ENCODE measurements around the gene STK16. TPM values are rescaled to one million over a fixed set of nuclear protein-coding genes. Genes with fewer than 3 reads are reported as not detected.

STK16 gene
- total RNA-seq, 1 donor from 2014 or later = 19.1 TPM

DNA sequence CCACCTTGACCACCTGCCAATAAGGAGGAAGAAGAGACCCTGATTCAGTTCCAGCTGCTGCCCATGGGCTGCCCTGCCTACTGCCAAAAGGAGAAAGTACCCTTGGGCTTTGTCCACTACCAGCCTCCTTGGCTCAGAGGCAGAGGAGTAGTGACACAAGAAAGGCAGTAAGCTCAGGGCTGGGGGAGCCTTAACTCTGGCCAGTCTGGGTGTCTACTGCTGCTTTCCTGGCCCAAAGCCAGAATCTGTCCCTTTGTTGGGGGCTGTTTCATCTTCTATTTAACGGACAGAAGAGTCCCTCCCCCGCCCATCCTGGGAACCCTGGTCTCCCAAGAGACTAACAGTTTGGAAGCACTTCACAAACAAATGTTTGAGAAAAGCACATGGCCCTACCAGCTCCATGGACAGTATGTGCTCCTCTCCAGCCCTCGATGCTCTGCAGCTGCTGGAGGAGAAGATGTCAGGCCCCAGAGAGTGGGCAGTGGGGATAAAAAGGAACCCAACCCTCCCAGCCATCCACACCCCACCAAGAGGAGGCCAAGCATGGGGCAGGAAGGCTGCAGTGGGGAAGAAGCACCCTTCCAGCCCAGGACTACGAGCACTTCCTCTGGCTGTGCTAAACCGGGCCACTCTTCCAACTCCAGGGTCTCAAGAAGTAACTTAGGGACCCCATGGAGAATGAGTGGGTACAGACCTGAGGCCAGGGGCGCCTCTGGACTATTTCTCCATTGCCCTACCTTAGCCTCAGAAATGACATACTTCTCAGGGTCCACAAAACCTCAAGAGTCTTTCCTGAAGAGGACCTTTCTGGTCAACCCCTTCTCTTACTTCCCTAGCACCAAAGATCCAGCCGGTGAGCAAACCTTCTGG, 17.0 kb upstream of the STK16 start:
- Histone ChIP-seq H3K4me3 (ENCODE audit: insufficient read depth, low read depth, low read length) (peak overlapping the region; percentile 93), H3K36me3 (ENCODE audit: insufficient read depth, low read length) (peaks cover 26% of the 10 kb centered on the region), H3K27ac (ENCODE audit: low read depth, low read length) (peak overlapping the region; percentile 86), H3K9me3 (ENCODE audit: insufficient read depth, low read depth, low read length) (no peaks in the 10 kb centered on the region), H3K4me1 (ENCODE audit: insufficient read depth, low read length) (peaks cover 20% of the 10 kb centered on the region), H3K4me2 (ENCODE audit: low read length) (peak overlapping the region; percentile 99), H4K20me1 (ENCODE audit: insufficient read depth, low read length) (peaks cover 10% of the 10 kb centered on the region), H3K79me2 (ENCODE audit: insufficient read depth, low read length) (peaks cover 35% of the 10 kb centered on the region), H2AFZ (ENCODE audit: low read depth, low read length) (peak overlapping the region; percentile 61), H3K27me3 (ENCODE audit: insufficient read depth, low read length) (no peaks in the 10 kb centered on the region), H3K9ac (ENCODE audit: low read length) (peak overlapping the region; percentile 90)
- H3K4me1 Mint-ChIP-seq (ENCODE audit: low read depth, unreplicated experiment) = peaks cover 10% of the 10 kb centered on the region
- TF ChIP-seq, protein P1, sequence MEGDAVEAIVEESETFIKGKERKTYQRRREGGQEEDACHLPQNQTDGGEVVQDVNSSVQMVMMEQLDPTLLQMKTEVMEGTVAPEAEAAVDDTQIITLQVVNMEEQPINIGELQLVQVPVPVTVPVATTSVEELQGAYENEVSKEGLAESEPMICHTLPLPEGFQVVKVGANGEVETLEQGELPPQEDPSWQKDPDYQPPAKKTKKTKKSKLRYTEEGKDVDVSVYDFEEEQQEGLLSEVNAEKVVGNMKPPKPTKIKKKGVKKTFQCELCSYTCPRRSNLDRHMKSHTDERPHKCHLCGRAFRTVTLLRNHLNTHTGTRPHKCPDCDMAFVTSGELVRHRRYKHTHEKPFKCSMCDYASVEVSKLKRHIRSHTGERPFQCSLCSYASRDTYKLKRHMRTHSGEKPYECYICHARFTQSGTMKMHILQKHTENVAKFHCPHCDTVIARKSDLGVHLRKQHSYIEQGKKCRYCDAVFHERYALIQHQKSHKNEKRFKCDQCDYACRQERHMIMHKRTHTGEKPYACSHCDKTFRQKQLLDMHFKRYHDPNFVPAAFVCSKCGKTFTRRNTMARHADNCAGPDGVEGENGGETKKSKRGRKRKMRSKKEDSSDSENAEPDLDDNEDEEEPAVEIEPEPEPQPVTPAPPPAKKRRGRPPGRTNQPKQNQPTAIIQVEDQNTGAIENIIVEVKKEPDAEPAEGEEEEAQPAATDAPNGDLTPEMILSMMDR (IDR thresholded peaks at IDR 0.05; ENCODE audit: insufficient read depth, low read depth, low read length) = no peak
- no peak for TF ChIP-seq EZH2 (IDR thresholded peaks at IDR 0.05; ENCODE audit: insufficient read depth, low read length)
- no peak overlapping the region for H3K27ac Mint-ChIP-seq (ENCODE audit: unreplicated experiment)
- peaks cover 24% of the 10 kb centered on the region for H3K36me3 Mint-ChIP-seq (ENCODE audit: low read depth, unreplicated experiment)
- FAIRE-seq = no peak
- peak overlapping the region; percentile 88 for H3K4me3 Mint-ChIP-seq (ENCODE audit: unreplicated experiment)
- H3K9me3 Mint-ChIP-seq (ENCODE audit: unreplicated experiment) = no peaks in the 10 kb centered on the region
- no peaks in the 10 kb centered on the region for H3K27me3 Mint-ChIP-seq (ENCODE audit: low read depth, unreplicated experiment)
- no peak for DNase-seq (ENCODE audit: low read depth)

- Mint-ChIP-seq H3K36me3 (ENCODE audit: low read depth, unreplicated experiment) (peaks cover 23% of the 10 kb centered on the region), H3K4me1 (ENCODE audit: low read depth, unreplicated experiment) (peaks cover 10% of the 10 kb centered on the region)
- FAIRE-seq = no peak
These were observed 16.4 kb upstream of the STK16 start for GRCh38 chr2:219228911-219229304.

More at GRCh38 chr2:219228911-219229304, 16.4 kb upstream of the STK16 start:
- peak overlapping the region; percentile 86 for H3K27ac ChIP-seq (ENCODE audit: low read depth, low read length)
- DNase-seq (ENCODE audit: low read depth) = no peak
- H3K27me3 ChIP-seq (ENCODE audit: insufficient read depth, low read length) = no peaks in the 10 kb centered on the region
- H3K9ac ChIP-seq (ENCODE audit: low read length) = peak overlapping the region; percentile 90
- peaks cover 35% of the 10 kb centered on the region for H3K79me2 ChIP-seq (ENCODE audit: insufficient read depth, low read length)
- peak overlapping the region; percentile 61 for H2AFZ ChIP-seq (ENCODE audit: low read depth, low read length)
- H3K27me3 Mint-ChIP-seq (ENCODE audit: low read depth, unreplicated experiment) = no peaks in the 10 kb centered on the region
- peaks cover 10% of the 10 kb centered on the region for H4K20me1 ChIP-seq (ENCODE audit: insufficient read depth, low read length)
- TF ChIP-seq EZH2 (IDR thresholded peaks at IDR 0.05; ENCODE audit: insufficient read depth, low read length) = no peak
- TF ChIP-seq, protein P1 (IDR thresholded peaks at IDR 0.05; ENCODE audit: insufficient read depth, low read depth, low read length) = no peak
- H3K27ac Mint-ChIP-seq (ENCODE audit: unreplicated experiment) = no peak overlapping the region
- H3K4me3 ChIP-seq (ENCODE audit: insufficient read depth, low read depth, low read length) = peak overlapping the region; percentile 93
- peak overlapping the region; percentile 99 for H3K4me2 ChIP-seq (ENCODE audit: low read length)
- peaks cover 25% of the 10 kb centered on the region for H3K36me3 ChIP-seq (ENCODE audit: insufficient read depth, low read length)
- peak overlapping the region; percentile 88 for H3K4me3 Mint-ChIP-seq (ENCODE audit: unreplicated experiment)
- no peaks in the 10 kb centered on the region for H3K9me3 ChIP-seq (ENCODE audit: insufficient read depth, low read depth, low read length)
- H3K4me1 ChIP-seq (ENCODE audit: insufficient read depth, low read length) = peaks cover 20% of the 10 kb centered on the region
- no peaks in the 10 kb centered on the region for H3K9me3 Mint-ChIP-seq (ENCODE audit: unreplicated experiment)

Data from astrocyte (in vitro differentiated cells and primary cell).